ENCODE measurements around the gene GFPT2.

GFPT2 gene

GRCh38 chr5:180334176-180334575 lies 19.0 kb downstream of the GFPT2 start:
- DNase-seq (ENCODE audit: low spot score), result no peak
- H3K27ac ChIP-seq, result peak overlapping the region in 1 of 2 donors; percentile 58
- TF ChIP-seq CTCF (IDR thresholded peaks at IDR 0.05), result no peak

GRCh38 chr5:180333661-180334060 lies 19.5 kb downstream of the GFPT2 start:
- Histone ChIP-seq H3K4me3 (no peak overlapping the region), H3K27ac (peak overlapping the region in 1 of 2 donors; percentile 58)
- DNase-seq (ENCODE audit: low spot score), result no peak
- TF ChIP-seq CTCF (IDR thresholded peaks at IDR 0.05), result no peak

More at GRCh38 chr5:180334176-180334575, 19.0 kb downstream of the GFPT2 start:
- no peak overlapping the region for H3K4me3 ChIP-seq

GRCh38 chr5:180332861-180333260 lies 20.3 kb downstream of the GFPT2 start:
- TF ChIP-seq CTCF (IDR thresholded peaks at IDR 0.05), result no peak
- DNase-seq (ENCODE audit: low spot score), result no peak
- H3K4me3 ChIP-seq, result no peak overlapping the region
- H3K27ac ChIP-seq, result peak overlapping the region in 1 of 2 donors; percentile 59

- Histone ChIP-seq H3K27ac (peak overlapping the region in 1 of 2 donors; percentile 59), H3K4me3 (no peak overlapping the region)
- TF ChIP-seq CTCF (IDR thresholded peaks at IDR 0.05), result no peak
- no peak for DNase-seq (ENCODE audit: low spot score)
These were observed 21.1 kb downstream of the GFPT2 start for GRCh38 chr5:180332051-180332517.

GRCh38 chr5:180331647-180331950 lies 21.5 kb downstream of the GFPT2 start:
- no peak for DNase-seq (ENCODE audit: low spot score)
- no peak overlapping the region for H3K4me3 ChIP-seq
- TF ChIP-seq CTCF (IDR thresholded peaks at IDR 0.05), result no peak
- H3K27ac ChIP-seq, result peak overlapping the region in 1 of 2 donors; percentile 59

- Histone ChIP-seq H3K4me3 (no peak overlapping the region), H3K27ac (peak overlapping the region in 1 of 2 donors; percentile 59)
- no peak for TF ChIP-seq CTCF (IDR thresholded peaks at IDR 0.05)
- DNase-seq (ENCODE audit: low spot score), result peak; percentile 87
These were observed 22.1 kb downstream of the GFPT2 start for GRCh38 chr5:180330810-180331646.

- H3K27ac ChIP-seq, result peak overlapping the region in 1 of 2 donors; percentile 27
- no peak for TF ChIP-seq CTCF (IDR thresholded peaks at IDR 0.05)
- H3K4me3 ChIP-seq, result no peak overlapping the region
- no peak for DNase-seq (ENCODE audit: low spot score)
These were observed 22.9 kb downstream of the GFPT2 start for GRCh38 chr5:180330270-180330648.
